NCI-H1092 (cell line): ENCODE data around the gene DSCAML1.

Experiments used
- DNase-seq: peaks from one replicate; lab custom pipeline; 2025; lab: John Stamatoyannopoulos, UW

The DSCAML1 gene

GRCh38 chr11:117663821-117664220 lies 133.2 kb downstream of the DSCAML1 start:
- DNase-seq = peak; percentile 29

- DNase-seq = no peak
These were observed 133.6 kb downstream of the DSCAML1 start for GRCh38 chr11:117663414-117663813.

GRCh38 chr11:117662671-117663269 lies 134.2 kb downstream of the DSCAML1 start:
- DNase-seq = no peak

GRCh38 chr11:117662255-117662654 lies 134.8 kb downstream of the DSCAML1 start:
- DNase-seq = no peak

GRCh38 chr11:117658809-117659208 lies 138.2 kb downstream of the DSCAML1 start:
- no peak for DNase-seq

GRCh38 chr11:117657794-117658193 lies 139.2 kb downstream of the DSCAML1 start:
- peak; percentile 84 for DNase-seq

- DNase-seq = peak; percentile 26
These were observed 142.4 kb downstream of the DSCAML1 start for GRCh38 chr11:117654281-117655255.

- no peak for DNase-seq
These were observed 144.5 kb downstream of the DSCAML1 start for GRCh38 chr11:117652521-117652920.

- DNase-seq = no peak
These were observed 147.5 kb downstream of the DSCAML1 start for GRCh38 chr11:117649296-117650055.

- DNase-seq = no peak
These were observed 149.1 kb downstream of the DSCAML1 start for GRCh38 chr11:117647872-117648271.

- DNase-seq = no peak
These were observed 149.8 kb downstream of the DSCAML1 start for GRCh38 chr11:117647207-117647606.

GRCh38 chr11:117646411-117646810 lies 150.6 kb downstream of the DSCAML1 start:
- DNase-seq = no peak

GRCh38 chr11:117644403-117645155 lies 152.4 kb downstream of the DSCAML1 start:
- no peak for DNase-seq

GRCh38 chr11:117643606-117644300 lies 153.3 kb downstream of the DSCAML1 start:
- no peak for DNase-seq

GRCh38 chr11:117642835-117643234 lies 154.2 kb downstream of the DSCAML1 start:
- no peak for DNase-seq

GRCh38 chr11:117642396-117642795 lies 154.6 kb downstream of the DSCAML1 start:
- no peak for DNase-seq

- no peak for DNase-seq
These were observed 155.8 kb downstream of the DSCAML1 start for GRCh38 chr11:117641008-117641915.

- no peak for DNase-seq
These were observed 157.0 kb downstream of the DSCAML1 start for GRCh38 chr11:117640041-117640440.

- DNase-seq = no peak
These were observed 157.4 kb downstream of the DSCAML1 start for GRCh38 chr11:117639601-117640000.
